Osteoblast (primary cell): ENCODE data around the gene GFRA1. TPM values are rescaled to one million over a fixed set of nuclear protein-coding genes. Genes with fewer than 3 reads are reported as not detected.

ENCODE experiments used
- DNase-seq: peaks from one replicate; pipeline ENCODE4 v3.0.0; 2011; ENCODE audit warnings: low spot score, mixed read lengths; ENCODE audit not compliant: insufficient read length; ENCODE audit errors: missing footprints
- H2AFZ ChIP-seq: 2 replicates; pipeline ENCODE4 v1.6.0; 2011; ENCODE audit warnings: mild to moderate bottlenecking, low read length
- H3K27ac ChIP-seq: 2 replicates; pipeline ENCODE4 v1.5.1; 2011; ENCODE audit warnings: mild to moderate bottlenecking, low read depth, low read length, moderate library complexity
- H3K27me3 ChIP-seq: 2 replicates; pipeline ENCODE4 v1.6.0; 2012; ENCODE audit warnings: mild to moderate bottlenecking, control low read depth, inconsistent platforms, low read length, moderate library complexity; ENCODE audit not compliant: insufficient read depth
- H3K36me3 ChIP-seq: 2 replicates; pipeline ENCODE4 v1.5.1; 2011; ENCODE audit warnings: mild to moderate bottlenecking, low read length, control low read depth, moderate library complexity; ENCODE audit not compliant: insufficient read depth
- H3K4me1 ChIP-seq: 2 replicates; pipeline ENCODE4 v1.5.1; 2011; ENCODE audit warnings: mild to moderate bottlenecking, low read length, control low read depth, moderate library complexity; ENCODE audit not compliant: insufficient read depth
- H3K4me2 ChIP-seq: 2 replicates; pipeline ENCODE4 v1.6.0; 2011; ENCODE audit warnings: mild to moderate bottlenecking, low read length; ENCODE audit not compliant: insufficient read depth
- H3K4me3 ChIP-seq: fragments of 200-600 bp; sonication (generic); 3 replicates; pipeline ENCODE4 v1.5.1; 2012; ENCODE audit warnings: mild to moderate bottlenecking, low read length, inconsistent platforms; ENCODE audit not compliant: insufficient read depth
- H3K79me2 ChIP-seq: 2 replicates; pipeline ENCODE4 v1.6.0; 2012; ENCODE audit warnings: mild to moderate bottlenecking, low read length, control low read depth, inconsistent platforms; ENCODE audit not compliant: insufficient read depth
- H3K9me3 ChIP-seq: 2 replicates; pipeline ENCODE4 v1.5.1; 2011; ENCODE audit warnings: low read depth, low read length, control low read depth
- H4K20me1 ChIP-seq: 2 replicates; pipeline ENCODE4 v1.6.0; 2012; ENCODE audit warnings: mild to moderate bottlenecking, low read length, control low read depth; ENCODE audit not compliant: insufficient read depth
- total RNA-seq: library from RNA; depleted of rRNA; stranded (reverse); fragments of >200 nt; gene quantifications from 2 replicates; pipeline ENCODE4 v1.2.3, GENCODE V29; 2012
- TF ChIP-seq, protein P1 (sequence below): IDR thresholded peaks from 2 replicates; pipeline ENCODE4 v1.5.1; 2011; ENCODE audit warnings: mild to moderate bottlenecking, low read depth, low read length, moderate library complexity; ENCODE audit errors: extremely low read depth

Gene GFRA1
- total RNA-seq, 1 donor, result 76.0 TPM

DNA sequence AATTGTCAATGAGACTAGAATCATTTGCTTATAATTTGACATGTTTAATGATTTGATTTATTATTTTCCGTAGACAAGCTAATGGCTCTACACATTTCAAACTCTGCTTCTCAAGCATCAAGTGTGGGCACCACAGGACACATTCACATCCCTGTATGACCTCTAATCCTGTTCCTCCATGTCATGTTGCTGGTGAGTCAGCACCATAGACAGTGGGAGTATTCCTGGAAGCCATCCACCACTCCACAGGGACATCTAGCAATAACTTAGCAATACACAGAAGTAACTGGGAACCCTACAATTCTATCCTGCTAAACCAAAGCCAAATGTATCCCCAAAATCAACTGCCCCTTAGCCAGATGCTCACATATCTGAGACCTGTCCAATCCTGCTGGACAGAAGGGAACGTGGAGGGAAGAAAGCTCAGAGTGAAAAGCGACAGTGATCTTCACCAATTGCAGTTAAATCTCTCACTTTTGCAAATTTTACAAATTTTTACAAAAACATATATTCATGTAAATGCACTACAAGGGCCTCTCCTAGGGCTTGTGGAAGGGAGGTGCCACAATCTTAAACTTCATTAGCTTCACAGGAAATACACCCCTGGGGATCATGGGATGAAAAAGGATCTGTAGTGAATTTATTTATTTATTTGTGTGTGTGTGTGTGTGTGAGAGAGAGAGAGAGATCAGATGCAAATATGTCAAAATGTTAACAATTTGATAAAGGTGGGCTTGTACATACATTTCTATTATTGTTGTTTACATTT lies 126.5 kb downstream of the GFRA1 start:
- DNase-seq, result peak; percentile 62
- no peak overlapping the region for H3K27ac ChIP-seq

DNA sequence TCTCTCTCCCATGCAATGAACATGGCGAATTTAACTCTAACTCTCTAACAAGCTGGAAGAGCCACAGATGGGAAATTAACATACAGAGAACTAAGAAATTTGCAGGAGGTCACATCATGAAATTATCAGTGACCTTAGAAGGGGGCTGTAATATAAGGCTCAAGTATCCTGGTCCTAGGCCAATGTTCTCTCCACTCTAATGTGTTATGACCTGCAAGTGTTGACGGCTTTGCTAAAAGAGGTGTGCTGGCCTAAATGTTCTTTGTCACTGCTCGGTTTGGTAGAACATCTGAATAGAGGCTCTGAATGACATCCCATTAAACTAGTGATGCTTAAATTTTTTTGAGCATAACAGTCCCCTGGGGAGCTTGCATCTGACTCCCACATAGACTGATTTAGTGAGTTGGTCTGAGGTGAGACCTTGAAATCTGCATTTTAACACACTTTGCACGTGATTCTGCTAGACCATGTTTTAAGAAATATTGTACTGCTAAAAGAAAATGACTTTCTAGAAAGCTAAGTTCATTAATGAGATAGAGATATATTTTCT lies 129.3 kb downstream of the GFRA1 start:
- Histone ChIP-seq H4K20me1 (no peaks in the 10 kb centered on the region), H3K9me3 (no peaks in the 10 kb centered on the region), H3K79me2 (no peaks in the 10 kb centered on the region), H3K27ac (no peak overlapping the region), H3K4me2 (no peak overlapping the region), H3K4me3 (no peak overlapping the region), H3K27me3 (no peaks in the 10 kb centered on the region), H3K36me3 (no peaks in the 10 kb centered on the region), H3K4me1 (peaks cover 5% of the 10 kb centered on the region), H2AFZ (no peak overlapping the region)
- DNase-seq, result no peak
- TF ChIP-seq, protein P1, sequence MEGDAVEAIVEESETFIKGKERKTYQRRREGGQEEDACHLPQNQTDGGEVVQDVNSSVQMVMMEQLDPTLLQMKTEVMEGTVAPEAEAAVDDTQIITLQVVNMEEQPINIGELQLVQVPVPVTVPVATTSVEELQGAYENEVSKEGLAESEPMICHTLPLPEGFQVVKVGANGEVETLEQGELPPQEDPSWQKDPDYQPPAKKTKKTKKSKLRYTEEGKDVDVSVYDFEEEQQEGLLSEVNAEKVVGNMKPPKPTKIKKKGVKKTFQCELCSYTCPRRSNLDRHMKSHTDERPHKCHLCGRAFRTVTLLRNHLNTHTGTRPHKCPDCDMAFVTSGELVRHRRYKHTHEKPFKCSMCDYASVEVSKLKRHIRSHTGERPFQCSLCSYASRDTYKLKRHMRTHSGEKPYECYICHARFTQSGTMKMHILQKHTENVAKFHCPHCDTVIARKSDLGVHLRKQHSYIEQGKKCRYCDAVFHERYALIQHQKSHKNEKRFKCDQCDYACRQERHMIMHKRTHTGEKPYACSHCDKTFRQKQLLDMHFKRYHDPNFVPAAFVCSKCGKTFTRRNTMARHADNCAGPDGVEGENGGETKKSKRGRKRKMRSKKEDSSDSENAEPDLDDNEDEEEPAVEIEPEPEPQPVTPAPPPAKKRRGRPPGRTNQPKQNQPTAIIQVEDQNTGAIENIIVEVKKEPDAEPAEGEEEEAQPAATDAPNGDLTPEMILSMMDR, result no peak

More for the DNA sequence above, 126.5 kb downstream of the GFRA1 start:
- H3K27me3 ChIP-seq, result no peaks in the 10 kb centered on the region
- no peaks in the 10 kb centered on the region for H4K20me1 ChIP-seq
- H3K9me3 ChIP-seq, result no peaks in the 10 kb centered on the region
- H3K4me1 ChIP-seq, result peaks cover 5% of the 10 kb centered on the region
- no peak overlapping the region for H3K4me2 ChIP-seq
- no peaks in the 10 kb centered on the region for H3K36me3 ChIP-seq
- TF ChIP-seq, protein P1, result no peak
- no peaks in the 10 kb centered on the region for H3K79me2 ChIP-seq
- H2AFZ ChIP-seq, result no peak overlapping the region
- H3K4me3 ChIP-seq, result no peak overlapping the region

DNA sequence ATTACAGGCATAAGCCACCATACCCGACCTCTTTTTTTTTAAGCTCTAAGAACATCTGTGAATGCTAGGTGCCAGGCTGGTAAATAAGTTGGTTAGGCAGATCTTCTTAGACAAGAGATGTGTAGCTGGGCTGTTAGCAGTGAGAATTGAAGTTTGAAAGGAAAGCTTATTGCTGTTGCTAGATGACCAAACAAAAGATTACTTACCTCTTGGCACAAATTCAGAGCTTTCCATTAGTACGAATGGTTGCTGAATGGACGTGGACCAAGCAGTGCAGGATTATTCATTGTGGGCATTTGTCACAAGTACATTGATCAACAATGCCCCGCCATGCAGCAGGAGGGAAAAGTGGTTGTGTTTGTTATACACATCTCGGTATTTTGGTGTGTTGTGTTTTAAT lies 131.2 kb downstream of the GFRA1 start:
- TF ChIP-seq, protein P1, result no peak
- no peak overlapping the region for H2AFZ ChIP-seq
- H3K4me3 ChIP-seq, result no peak overlapping the region

DNA sequence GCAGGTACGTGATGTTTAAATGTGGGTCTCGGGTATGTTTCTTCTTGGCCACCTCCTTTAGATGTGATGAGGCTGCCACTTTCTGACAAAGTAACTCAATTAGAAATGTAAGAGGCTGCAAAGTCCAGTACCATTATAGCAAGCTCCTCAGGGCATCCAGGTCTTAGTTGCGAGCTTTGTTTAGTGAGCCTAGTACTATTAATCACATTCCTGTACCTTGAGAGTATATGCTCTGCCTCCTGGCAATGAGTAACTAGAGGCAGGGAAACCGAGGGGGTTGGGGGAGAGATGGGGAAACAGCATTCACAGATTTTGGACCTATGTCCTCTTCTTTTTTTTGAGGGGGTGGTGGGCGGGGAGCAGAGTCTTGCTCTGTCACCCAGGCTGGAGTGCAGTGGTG lies 131.8 kb downstream of the GFRA1 start:
- Histone ChIP-seq H3K27ac (no peak overlapping the region), H3K36me3 (no peaks in the 10 kb centered on the region), H4K20me1 (no peaks in the 10 kb centered on the region), H3K4me1 (peaks cover under 1% of the 10 kb centered on the region), H3K79me2 (no peaks in the 10 kb centered on the region), H3K9me3 (no peaks in the 10 kb centered on the region), H3K4me3 (no peak overlapping the region), H3K27me3 (no peaks in the 10 kb centered on the region), H3K4me2 (no peak overlapping the region), H2AFZ (no peak overlapping the region)
- TF ChIP-seq, protein P1, result no peak
- DNase-seq, result no peak

More for the DNA sequence above, 131.2 kb downstream of the GFRA1 start:
- Histone ChIP-seq H3K4me1 (peaks cover 5% of the 10 kb centered on the region), H3K27me3 (no peaks in the 10 kb centered on the region), H3K36me3 (no peaks in the 10 kb centered on the region), H4K20me1 (no peaks in the 10 kb centered on the region), H3K9me3 (no peaks in the 10 kb centered on the region), H3K79me2 (no peaks in the 10 kb centered on the region), H3K27ac (no peak overlapping the region), H3K4me2 (no peak overlapping the region)
- DNase-seq, result no peak
